Panc1 (cell line): Measurements from ENCODE around the gene EEF1AKMT3. TPM values are rescaled to one million over a fixed set of nuclear protein-coding genes. Genes with fewer than 3 reads are reported as not detected.

Experiments
- ATAC-seq: fragments of 200-7000 bp; cut with Tn5 transposase; 2 replicates; pipeline ENCODE4 v1.9.1; 2020; ENCODE audit warnings: mild to moderate bottlenecking, moderate library complexity
- BruUV-seq: library from RNA; stranded (reverse); fragments of 400-500 nt; replicated peaks from 2 replicates; lab custom pipeline; 2021; lab: Mats Ljungman, UMichigan
- CTCF ChIA-PET: fragments of 300-600 bp; sonication (Branson Sonifier 250); formaldehyde crosslinking; loops from one replicate; lab custom pipeline; 2022; ENCODE audit warnings: antibody characterized with exemption; lab: Charles Lee
- POLR2A ChIA-PET: fragments of 300-600 bp; sonication (Branson Sonifier 250); formaldehyde crosslinking; loops from one replicate; lab custom pipeline; 2022; ENCODE audit warnings: antibody characterized with exemption; lab: Charles Lee
- DNase-seq: peaks from one replicate; pipeline ENCODE4 v3.0.0-alpha.2; 2010; ENCODE audit warnings: low read depth, low spot score
- H3K27ac ChIP-seq: 2 replicates; pipeline ENCODE4 v1.5.1; 2011; ENCODE audit warnings: mild to moderate bottlenecking, low read length, inconsistent platforms
- H3K27me3 ChIP-seq: fragments of 200-500 bp; sonication (Bioruptor generic); 2 replicates; pipeline ENCODE4 v1.6.0; 2014; ENCODE audit warnings: low read length, inconsistent platforms; ENCODE audit not compliant: control insufficient read depth, insufficient read depth
- H3K36me3 ChIP-seq: fragments of 200-500 bp; sonication (Bioruptor generic); 2 replicates; pipeline ENCODE4 v1.5.1; 2014; ENCODE audit warnings: inconsistent platforms, mild to moderate bottlenecking, low read length, moderate library complexity; ENCODE audit not compliant: control insufficient read depth, insufficient read depth
- H3K4me1 ChIP-seq: 2 replicates; pipeline ENCODE4 v1.5.1; 2011; ENCODE audit warnings: inconsistent platforms, mild to moderate bottlenecking, low read length, moderate library complexity; ENCODE audit not compliant: control insufficient read depth, insufficient read depth
- H3K4me3 ChIP-seq, 2 experiments: 2 replicates each; pipeline ENCODE4 v1.5.1; 2011 to 2012; ENCODE audit warnings: low read depth in 2 of 2, low read length in 2 of 2, mild to moderate bottlenecking in 2 of 2, inconsistent platforms in 1 of 2, moderate library complexity in 1 of 2
- H3K9me3 ChIP-seq: fragments of 200-500 bp; sonication (Bioruptor generic); 2 replicates; pipeline ENCODE4 v1.5.1; 2014; ENCODE audit warnings: low read depth, mild to moderate bottlenecking, inconsistent platforms, low read length, moderate library complexity; ENCODE audit not compliant: control insufficient read depth, insufficient read depth
- CTCF ChIP-seq: fragments of 450-650 bp; IDR thresholded peaks from 2 replicates; pipeline ENCODE4 v1.5.1; 2017; ENCODE audit warnings: mild to moderate bottlenecking
- POLR2AphosphoS5 ChIP-seq: IDR thresholded peaks from 2 replicates; pipeline ENCODE4 v1.6.1; 2012; ENCODE audit warnings: mild to moderate bottlenecking, low read depth, low read length, moderate library complexity
- REST ChIP-seq, 2 experiments: IDR thresholded peaks; 2 replicates each; pipeline ENCODE4 v1.6.1; 2011 to 2012; ENCODE audit warnings: low read depth in 2 of 2, control low read depth in 1 of 2, low read length in 1 of 2, mild to moderate bottlenecking in 1 of 2, moderate library complexity in 1 of 2; ENCODE audit not compliant: insufficient read depth in 1 of 2
- SIN3A ChIP-seq: IDR thresholded peaks from 2 replicates; pipeline ENCODE4 v1.6.1; 2012; ENCODE audit warnings: low read depth, mild to moderate bottlenecking, low read length, moderate library complexity, borderline replicate concordance; ENCODE audit not compliant: insufficient read depth
- TCF7L2 ChIP-seq: IDR thresholded peaks from 2 replicates; pipeline ENCODE4 v1.6.1; 2011; ENCODE audit warnings: mild to moderate bottlenecking, low read depth, low read length, inconsistent platforms
- in situ Hi-C: cut with HindIII; loops from 2 replicates; pipeline ENCODE4 v1.10.0; 2016; ENCODE audit warnings: low sequenced_read_pairs, low pct_unique_long_range_greater_than_20kb
- intact Hi-C: fragments of 100-400 bp; cut with micrococcal nuclease; formaldehyde crosslinking; loops from one replicate; pipeline ENCODE4 v1.10.0; 2022; ENCODE audit not compliant: unreplicated experiment
- total RNA-seq: library from RNA; stranded (reverse); gene quantifications from one replicate; pipeline ENCODE4 v1.2.1, GENCODE V29; 2021; ENCODE audit not compliant: unreplicated experiment

EEF1AKMT3 gene
- total RNA-seq, 1 experiment from 2014 or later = 7.4 TPM

- Histone ChIP-seq H3K27me3 (no peaks in the 10 kb centered on the region), H3K4me3 (peak overlapping the region; percentile 93), H3K27ac (peak overlapping the region; percentile 82), H3K9me3 (no peaks in the 10 kb centered on the region), H3K4me1 (peaks cover 4% of the 10 kb centered on the region; the same call in 1 of the 2 replicates), H3K36me3 (no peaks in the 10 kb centered on the region)
- ATAC-seq (peak; percentile 95), DNase-seq (no peak)
- in situ Hi-C loops (no loop called here), intact Hi-C loops (no loop called here)
- ChIA-PET CTCF (interaction anchor here (0.6 to 2.0 kb wide), 7 partner anchors 9 to 101 kb away, joined by 3 to 12 read pairs (median 5); partner anchors contain the start of genes B4GALNT1 and TSPAN31), POLR2A (interaction anchor here (0.6 kb wide), 1 partner anchor 82 kb away, joined by 4 read pairs; no protein-coding TSS in a partner anchor)
- no TSS peak for BruUV-seq
- TF ChIP-seq CTCF = peak; percentile 96
- 0 out of 2 replicates have a peak, but pooled peaks have one; percentile 17 for TF ChIP-seq POLR2AphosphoS5
- no peak for TF ChIP-seq TCF7L2
- no peak for TF ChIP-seq REST (IDR thresholded peaks at IDR 0.05; ENCODE audit: insufficient read depth in 1 of 2, low read depth in 2 of 2, low read length in 1 of 2)
- no peak for TF ChIP-seq SIN3A
Measured at GRCh38 chr12:57726151-57726883, 46.1 kb upstream of the EEF1AKMT3 start.

- CTCF ChIA-PET = interaction anchor here (0.9 to 2.0 kb wide), 4 partner anchors 8 to 101 kb away, joined by 4 to 12 read pairs (median 8); no protein-coding TSS in a partner anchor
- peak overlapping the region; percentile 79 for H3K27ac ChIP-seq
- ATAC-seq (peak; percentile 39), DNase-seq (no peak)
- BruUV-seq = no TSS peak
- H3K4me3 ChIP-seq = peak overlapping the region; percentile 93
- peak; percentile 75 to 92 for TF ChIP-seq REST (IDR thresholded peaks at IDR 0.05; ENCODE audit: insufficient read depth in 1 of 2, low read depth in 2 of 2, low read length in 1 of 2)
- no peak for TF ChIP-seq SIN3A
- POLR2A ChIA-PET = no interaction called here
- H3K9me3 ChIP-seq = no peaks in the 10 kb centered on the region
- H3K27me3 ChIP-seq = no peaks in the 10 kb centered on the region
- H3K4me1 ChIP-seq = peaks cover 4% of the 10 kb centered on the region; the same call in 1 of the 2 replicates
- intact Hi-C loops (no loop called here), in situ Hi-C loops (no loop called here)
- H3K36me3 ChIP-seq = no peaks in the 10 kb centered on the region
Measured at GRCh38 chr12:57726884-57727757, 45.3 kb upstream of the EEF1AKMT3 start.
